ENCODE results near the gene MSH3. TPM values are rescaled to one million over a fixed set of nuclear protein-coding genes. Genes with fewer than 3 reads are reported as not detected.

Gene MSH3
- total RNA-seq, 1 donor from 2014 or later, result 15.4 TPM

- Histone ChIP-seq H3K36me3 (ENCODE audit: insufficient read depth, low read length) (no peaks in the 10 kb centered on the region), H3K9me3 (ENCODE audit: insufficient read depth, low read depth, low read length) (no peaks in the 10 kb centered on the region), H3K4me1 (ENCODE audit: insufficient read depth, low read length) (no peaks in the 10 kb centered on the region), H3K27ac (ENCODE audit: low read depth, low read length) (no peak overlapping the region), H3K4me3 (ENCODE audit: insufficient read depth, low read depth, low read length) (no peak overlapping the region), H3K79me2 (ENCODE audit: insufficient read depth, low read length) (no peaks in the 10 kb centered on the region), H3K4me2 (ENCODE audit: low read length) (no peak overlapping the region), H3K9ac (ENCODE audit: low read length) (no peak overlapping the region), H4K20me1 (ENCODE audit: insufficient read depth, low read length) (no peaks in the 10 kb centered on the region), H3K27me3 (ENCODE audit: insufficient read depth, low read length) (no peaks in the 10 kb centered on the region), H2AFZ (ENCODE audit: low read depth, low read length) (no peak overlapping the region)
- no peak for DNase-seq (ENCODE audit: low read depth)
- TF ChIP-seq CTCF (IDR thresholded peaks at IDR 0.05; ENCODE audit: insufficient read depth, low read depth, low read length) (no peak), EZH2 (IDR thresholded peaks at IDR 0.05; ENCODE audit: insufficient read depth, low read length) (no peak)
- Mint-ChIP-seq H3K27ac (ENCODE audit: unreplicated experiment) (no peak overlapping the region), H3K4me3 (ENCODE audit: unreplicated experiment) (no peak overlapping the region), H3K27me3 (ENCODE audit: low read depth, unreplicated experiment) (no peaks in the 10 kb centered on the region), H3K4me1 (ENCODE audit: low read depth, unreplicated experiment) (peaks cover under 1% of the 10 kb centered on the region), H3K9me3 (ENCODE audit: unreplicated experiment) (no peaks in the 10 kb centered on the region), H3K36me3 (ENCODE audit: low read depth, unreplicated experiment) (no peaks in the 10 kb centered on the region)
- no peak for FAIRE-seq
Observed at GRCh38 chr5:80696450-80696849, 42.0 kb downstream of the MSH3 start.

DNA sequence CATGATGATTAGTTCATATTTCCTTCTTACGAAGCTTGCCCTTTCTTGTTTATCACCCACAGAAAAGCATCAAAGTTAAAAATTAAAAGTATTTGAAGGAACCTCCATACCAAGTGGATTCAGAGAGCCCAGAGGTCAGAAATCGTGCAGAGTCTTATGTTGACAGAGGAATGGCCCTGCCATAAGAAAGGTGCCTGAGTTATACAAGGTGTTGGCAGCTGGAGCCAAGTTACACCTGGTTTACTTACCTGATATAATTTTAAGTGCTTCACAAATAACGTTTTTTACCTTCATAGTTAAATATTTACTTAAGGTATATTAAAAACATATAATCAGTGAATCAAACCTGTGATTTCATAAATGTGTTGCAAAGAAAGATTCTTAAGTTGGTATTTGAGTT is 42.6 kb downstream of the MSH3 start:
- DNase-seq (ENCODE audit: low read depth) (no peak), FAIRE-seq (no peak)
- H3K4me3 Mint-ChIP-seq (ENCODE audit: unreplicated experiment), result no peak overlapping the region
- H3K79me2 ChIP-seq (ENCODE audit: insufficient read depth, low read length), result no peaks in the 10 kb centered on the region
- no peak overlapping the region for H3K4me2 ChIP-seq (ENCODE audit: low read length)
- H3K27me3 Mint-ChIP-seq (ENCODE audit: low read depth, unreplicated experiment), result no peaks in the 10 kb centered on the region
- no peaks in the 10 kb centered on the region for H3K4me1 ChIP-seq (ENCODE audit: insufficient read depth, low read length)
- H3K4me3 ChIP-seq (ENCODE audit: insufficient read depth, low read depth, low read length), result no peak overlapping the region
- no peaks in the 10 kb centered on the region for H3K9me3 Mint-ChIP-seq (ENCODE audit: unreplicated experiment)
- peaks cover 3% of the 10 kb centered on the region for H3K4me1 Mint-ChIP-seq (ENCODE audit: low read depth, unreplicated experiment)
- no peaks in the 10 kb centered on the region for H4K20me1 ChIP-seq (ENCODE audit: insufficient read depth, low read length)
- no peak overlapping the region for H3K27ac Mint-ChIP-seq (ENCODE audit: unreplicated experiment)
- TF ChIP-seq CTCF (IDR thresholded peaks at IDR 0.05; ENCODE audit: insufficient read depth, low read depth, low read length) (no peak), EZH2 (IDR thresholded peaks at IDR 0.05; ENCODE audit: insufficient read depth, low read length) (no peak)
- no peak overlapping the region for H3K9ac ChIP-seq (ENCODE audit: low read length)
- no peaks in the 10 kb centered on the region for H3K36me3 ChIP-seq (ENCODE audit: insufficient read depth, low read length)
- H3K27ac ChIP-seq (ENCODE audit: low read depth, low read length), result no peak overlapping the region
- no peaks in the 10 kb centered on the region for H3K9me3 ChIP-seq (ENCODE audit: insufficient read depth, low read depth, low read length)
- no peaks in the 10 kb centered on the region for H3K27me3 ChIP-seq (ENCODE audit: insufficient read depth, low read length)
- no peaks in the 10 kb centered on the region for H3K36me3 Mint-ChIP-seq (ENCODE audit: low read depth, unreplicated experiment)
- no peak overlapping the region for H2AFZ ChIP-seq (ENCODE audit: low read depth, low read length)

- Mint-ChIP-seq H3K27ac (ENCODE audit: unreplicated experiment) (no peak overlapping the region), H3K4me1 (ENCODE audit: low read depth, unreplicated experiment) (peaks cover 3% of the 10 kb centered on the region), H3K27me3 (ENCODE audit: low read depth, unreplicated experiment) (no peaks in the 10 kb centered on the region), H3K9me3 (ENCODE audit: unreplicated experiment) (no peaks in the 10 kb centered on the region), H3K36me3 (ENCODE audit: low read depth, unreplicated experiment) (no peaks in the 10 kb centered on the region), H3K4me3 (ENCODE audit: unreplicated experiment) (no peak overlapping the region)
- H3K9me3 ChIP-seq (ENCODE audit: insufficient read depth, low read depth, low read length), result no peaks in the 10 kb centered on the region
- no peaks in the 10 kb centered on the region for H3K27me3 ChIP-seq (ENCODE audit: insufficient read depth, low read length)
- H2AFZ ChIP-seq (ENCODE audit: low read depth, low read length), result no peak overlapping the region
- H3K4me1 ChIP-seq (ENCODE audit: insufficient read depth, low read length), result no peaks in the 10 kb centered on the region
- no peaks in the 10 kb centered on the region for H3K79me2 ChIP-seq (ENCODE audit: insufficient read depth, low read length)
- no peak for DNase-seq (ENCODE audit: low read depth)
- H3K4me3 ChIP-seq (ENCODE audit: insufficient read depth, low read depth, low read length), result no peak overlapping the region
- no peak overlapping the region for H3K4me2 ChIP-seq (ENCODE audit: low read length)
- H4K20me1 ChIP-seq (ENCODE audit: insufficient read depth, low read length), result no peaks in the 10 kb centered on the region
- no peak for TF ChIP-seq EZH2 (IDR thresholded peaks at IDR 0.05; ENCODE audit: insufficient read depth, low read length)
- no peak for TF ChIP-seq CTCF (IDR thresholded peaks at IDR 0.05; ENCODE audit: insufficient read depth, low read depth, low read length)
- FAIRE-seq, result no peak
- no peaks in the 10 kb centered on the region for H3K36me3 ChIP-seq (ENCODE audit: insufficient read depth, low read length)
- no peak overlapping the region for H3K27ac ChIP-seq (ENCODE audit: low read depth, low read length)
- H3K9ac ChIP-seq (ENCODE audit: low read length), result no peak overlapping the region
Observed at GRCh38 chr5:80698369-80698768, 43.9 kb downstream of the MSH3 start.
